ENCODE measurements around the gene DACT2.

Gene DACT2

GRCh38 chr6:168348186-168348585 lies 28.6 kb upstream of the DACT2 start:
- Histone ChIP-seq H3K27me3 (ENCODE audit: insufficient read depth, low read length) (0 out of 2 replicates have a peak, but pooled peaks cover 7% of the 10 kb centered on the region), H3K79me2 (ENCODE audit: control insufficient read depth, insufficient read depth, low read length, unreplicated experiment) (no peaks in the 10 kb centered on the region), H3K4me3 (ENCODE audit: low read depth, low read length) (no peak overlapping the region), H3K27ac (ENCODE audit: low read depth, low read length) (no peak overlapping the region), H3K36me3 (ENCODE audit: insufficient read depth, low read length) (no peaks in the 10 kb centered on the region), H3K4me1 (ENCODE audit: control insufficient read depth, insufficient read depth, low read length, unreplicated experiment) (no peaks in the 10 kb centered on the region), H2AFZ (ENCODE audit: low read length, unreplicated experiment) (no peak overlapping the region)

DNA sequence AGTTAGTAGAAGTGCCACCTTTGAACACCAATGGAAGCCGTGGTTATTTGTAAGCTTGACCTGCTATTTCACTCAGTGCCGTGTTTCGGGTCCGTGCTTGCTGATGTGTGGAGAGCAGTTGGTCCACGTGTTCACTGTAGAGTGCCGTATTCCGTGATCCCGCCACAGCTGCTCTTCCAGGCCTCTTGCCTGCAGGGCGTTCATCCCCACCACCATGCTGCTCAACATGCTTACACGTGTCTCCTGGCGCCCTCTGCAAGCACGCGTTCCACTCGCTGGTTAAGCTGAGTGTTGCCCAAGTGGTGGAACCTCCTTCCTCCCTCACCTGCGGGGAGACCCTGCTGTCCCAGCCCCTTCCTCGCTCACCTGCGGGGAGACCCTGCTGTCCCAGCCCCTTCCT lies 28.0 kb upstream of the DACT2 start:
- H3K79me2 ChIP-seq (ENCODE audit: control insufficient read depth, insufficient read depth, low read length, unreplicated experiment) = no peaks in the 10 kb centered on the region
- no peak overlapping the region for H3K27ac ChIP-seq (ENCODE audit: low read depth, low read length)
- H3K4me3 ChIP-seq (ENCODE audit: low read depth, low read length) = no peak overlapping the region
- H3K36me3 ChIP-seq (ENCODE audit: insufficient read depth, low read length) = no peaks in the 10 kb centered on the region
- 0 out of 2 replicates have a peak, but pooled peaks cover 7% of the 10 kb centered on the region for H3K27me3 ChIP-seq (ENCODE audit: insufficient read depth, low read length)
- no peak overlapping the region for H2AFZ ChIP-seq (ENCODE audit: low read length, unreplicated experiment)
- H3K4me1 ChIP-seq (ENCODE audit: control insufficient read depth, insufficient read depth, low read length, unreplicated experiment) = no peaks in the 10 kb centered on the region

- no peaks in the 10 kb centered on the region for H3K36me3 ChIP-seq (ENCODE audit: insufficient read depth, low read length)
Measured at GRCh38 chr6:168347053-168347452, 27.5 kb upstream of the DACT2 start.

DNA sequence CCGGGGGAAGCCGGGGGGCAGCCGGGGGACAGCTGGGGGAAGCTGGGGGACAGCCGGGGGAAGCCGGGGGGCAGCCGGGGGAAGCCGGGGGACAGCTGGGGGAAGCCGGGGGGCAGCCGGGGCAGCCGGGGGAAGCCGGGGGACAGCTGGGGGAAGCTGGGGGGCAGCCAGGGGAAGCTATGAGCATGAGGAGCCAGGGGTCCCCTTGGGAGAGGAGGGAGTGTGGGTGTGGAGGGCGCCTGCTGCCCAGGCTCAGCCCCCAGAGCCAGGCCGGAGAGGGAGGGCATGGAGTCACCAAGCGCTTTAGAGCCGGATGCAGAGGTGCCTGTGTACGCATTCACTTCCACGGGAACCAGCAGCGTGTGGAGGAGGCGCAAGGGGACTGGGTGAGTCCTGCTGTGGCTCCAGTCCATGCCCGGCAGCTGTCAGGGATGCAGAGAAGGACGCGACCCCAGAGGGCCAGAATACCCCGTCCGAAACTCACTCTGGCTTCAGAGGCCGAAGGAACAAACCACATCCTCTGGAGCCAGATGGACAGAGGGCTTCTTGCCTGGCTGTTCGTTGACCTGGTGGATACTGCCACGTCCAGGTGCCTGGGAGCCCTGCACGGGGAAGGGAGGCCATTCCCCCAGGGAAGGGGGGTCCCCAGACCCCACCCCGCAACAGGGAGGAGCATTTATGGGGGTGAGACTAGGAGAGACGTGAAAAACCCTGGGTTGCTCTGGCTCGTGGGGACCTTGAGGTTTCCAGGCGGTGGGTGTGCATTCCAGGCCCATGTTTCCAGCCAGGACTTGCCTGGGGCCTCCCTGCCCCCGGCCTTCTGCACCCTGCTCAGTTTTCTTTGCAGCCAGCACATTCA lies 26.5 kb upstream of the DACT2 start:
- H3K27me3 ChIP-seq (ENCODE audit: insufficient read depth, low read length) = 0 out of 2 replicates have a peak, but pooled peaks cover 5% of the 10 kb centered on the region
- no peaks in the 10 kb centered on the region for H3K4me1 ChIP-seq (ENCODE audit: control insufficient read depth, insufficient read depth, low read length, unreplicated experiment)
- no peaks in the 10 kb centered on the region for H3K79me2 ChIP-seq (ENCODE audit: control insufficient read depth, insufficient read depth, low read length, unreplicated experiment)
- no peaks in the 10 kb centered on the region for H3K36me3 ChIP-seq (ENCODE audit: insufficient read depth, low read length)
- no peak overlapping the region for H3K27ac ChIP-seq (ENCODE audit: low read depth, low read length)
- no peak overlapping the region for H3K4me3 ChIP-seq (ENCODE audit: low read depth, low read length)
- H2AFZ ChIP-seq (ENCODE audit: low read length, unreplicated experiment) = no peak overlapping the region

More at GRCh38 chr6:168347053-168347452, 27.5 kb upstream of the DACT2 start:
- no peaks in the 10 kb centered on the region for H3K4me1 ChIP-seq (ENCODE audit: control insufficient read depth, insufficient read depth, low read length, unreplicated experiment)
- no peak overlapping the region for H3K4me3 ChIP-seq (ENCODE audit: low read depth, low read length)
- H2AFZ ChIP-seq (ENCODE audit: low read length, unreplicated experiment) = no peak overlapping the region
- no peaks in the 10 kb centered on the region for H3K79me2 ChIP-seq (ENCODE audit: control insufficient read depth, insufficient read depth, low read length, unreplicated experiment)
- no peak overlapping the region for H3K27ac ChIP-seq (ENCODE audit: low read depth, low read length)
- 0 out of 2 replicates have a peak, but pooled peaks cover 7% of the 10 kb centered on the region for H3K27me3 ChIP-seq (ENCODE audit: insufficient read depth, low read length)

DNA sequence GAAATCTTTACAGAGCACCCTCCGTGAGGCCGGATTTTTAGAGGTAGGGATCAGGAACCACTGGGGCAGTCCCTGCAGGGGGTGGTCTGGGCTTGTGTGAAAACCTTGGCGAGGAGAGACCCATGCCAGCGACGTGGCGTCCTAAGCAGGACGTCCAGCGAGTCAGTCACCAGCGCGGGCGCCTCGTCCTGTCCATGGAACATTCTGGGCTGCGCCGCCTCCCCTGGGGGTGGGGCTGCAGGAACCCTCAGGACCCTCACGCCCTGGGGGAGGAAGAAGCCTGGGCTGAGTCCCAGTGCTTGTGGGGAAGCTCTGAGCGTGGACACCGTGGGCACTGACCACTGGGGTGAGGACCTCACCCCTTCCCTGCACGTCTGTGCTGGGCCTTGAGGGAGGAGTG lies 25.7 kb upstream of the DACT2 start:
- Histone ChIP-seq H2AFZ (ENCODE audit: low read length, unreplicated experiment) (no peak overlapping the region), H3K4me1 (ENCODE audit: control insufficient read depth, insufficient read depth, low read length, unreplicated experiment) (no peaks in the 10 kb centered on the region), H3K4me3 (ENCODE audit: low read depth, low read length) (no peak overlapping the region), H3K27me3 (ENCODE audit: insufficient read depth, low read length) (no peaks in the 10 kb centered on the region), H3K36me3 (ENCODE audit: insufficient read depth, low read length) (no peaks in the 10 kb centered on the region), H3K27ac (ENCODE audit: low read depth, low read length) (no peak overlapping the region), H3K79me2 (ENCODE audit: control insufficient read depth, insufficient read depth, low read length, unreplicated experiment) (no peaks in the 10 kb centered on the region)

DNA sequence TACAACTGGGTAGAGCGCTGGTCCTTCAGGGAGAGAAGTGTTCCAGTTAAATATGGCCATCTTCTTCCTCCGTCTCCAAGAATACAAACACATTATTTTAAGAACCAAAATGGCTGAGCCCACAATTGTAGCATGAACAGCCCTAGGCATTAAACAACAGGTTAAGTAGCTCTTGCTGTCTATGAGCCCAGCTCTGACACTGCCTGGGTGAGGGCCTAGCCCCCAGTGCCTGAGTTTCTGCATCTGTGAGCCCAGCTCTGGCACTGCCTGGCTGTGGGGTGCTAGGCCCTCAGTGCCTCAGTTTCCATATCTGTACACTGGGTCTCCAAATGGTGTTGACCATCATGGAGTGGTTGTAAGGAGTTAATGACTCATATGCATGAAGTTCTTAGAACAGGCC lies 24.8 kb upstream of the DACT2 start:
- no peak overlapping the region for H2AFZ ChIP-seq (ENCODE audit: low read length, unreplicated experiment)
- no peak overlapping the region for H3K4me3 ChIP-seq (ENCODE audit: low read depth, low read length)
- no peak overlapping the region for H3K27ac ChIP-seq (ENCODE audit: low read depth, low read length)
- H3K4me1 ChIP-seq (ENCODE audit: control insufficient read depth, insufficient read depth, low read length, unreplicated experiment) = no peaks in the 10 kb centered on the region
- no peaks in the 10 kb centered on the region for H3K79me2 ChIP-seq (ENCODE audit: control insufficient read depth, insufficient read depth, low read length, unreplicated experiment)
- H3K36me3 ChIP-seq (ENCODE audit: insufficient read depth, low read length) = no peaks in the 10 kb centered on the region
- H3K27me3 ChIP-seq (ENCODE audit: insufficient read depth, low read length) = no peaks in the 10 kb centered on the region

GRCh38 chr6:168343239-168344150 lies 23.9 kb upstream of the DACT2 start:
- Histone ChIP-seq H2AFZ (ENCODE audit: low read length, unreplicated experiment) (no peak overlapping the region), H3K27ac (ENCODE audit: low read depth, low read length) (no peak overlapping the region), H3K36me3 (ENCODE audit: insufficient read depth, low read length) (no peaks in the 10 kb centered on the region), H3K4me3 (ENCODE audit: low read depth, low read length) (no peak overlapping the region), H3K79me2 (ENCODE audit: control insufficient read depth, insufficient read depth, low read length, unreplicated experiment) (no peaks in the 10 kb centered on the region), H3K4me1 (ENCODE audit: control insufficient read depth, insufficient read depth, low read length, unreplicated experiment) (no peaks in the 10 kb centered on the region), H3K27me3 (ENCODE audit: insufficient read depth, low read length) (no peaks in the 10 kb centered on the region)

GRCh38 chr6:168342636-168343035 lies 23.1 kb upstream of the DACT2 start:
- no peaks in the 10 kb centered on the region for H3K79me2 ChIP-seq (ENCODE audit: control insufficient read depth, insufficient read depth, low read length, unreplicated experiment)
- no peak overlapping the region for H3K27ac ChIP-seq (ENCODE audit: low read depth, low read length)
- H2AFZ ChIP-seq (ENCODE audit: low read length, unreplicated experiment) = no peak overlapping the region
- no peak overlapping the region for H3K4me3 ChIP-seq (ENCODE audit: low read depth, low read length)
- no peaks in the 10 kb centered on the region for H3K36me3 ChIP-seq (ENCODE audit: insufficient read depth, low read length)
- no peaks in the 10 kb centered on the region for H3K4me1 ChIP-seq (ENCODE audit: control insufficient read depth, insufficient read depth, low read length, unreplicated experiment)
- no peaks in the 10 kb centered on the region for H3K27me3 ChIP-seq (ENCODE audit: insufficient read depth, low read length)

GRCh38 chr6:168341280-168341900 lies 21.8 kb upstream of the DACT2 start:
- Histone ChIP-seq H3K27me3 (ENCODE audit: insufficient read depth, low read length) (no peaks in the 10 kb centered on the region), H3K36me3 (ENCODE audit: insufficient read depth, low read length) (no peaks in the 10 kb centered on the region), H3K4me1 (ENCODE audit: control insufficient read depth, insufficient read depth, low read length, unreplicated experiment) (no peaks in the 10 kb centered on the region), H2AFZ (ENCODE audit: low read length, unreplicated experiment) (no peak overlapping the region), H3K4me3 (ENCODE audit: low read depth, low read length) (no peak overlapping the region), H3K79me2 (ENCODE audit: control insufficient read depth, insufficient read depth, low read length, unreplicated experiment) (no peaks in the 10 kb centered on the region), H3K27ac (ENCODE audit: low read depth, low read length) (no peak overlapping the region)

DNA sequence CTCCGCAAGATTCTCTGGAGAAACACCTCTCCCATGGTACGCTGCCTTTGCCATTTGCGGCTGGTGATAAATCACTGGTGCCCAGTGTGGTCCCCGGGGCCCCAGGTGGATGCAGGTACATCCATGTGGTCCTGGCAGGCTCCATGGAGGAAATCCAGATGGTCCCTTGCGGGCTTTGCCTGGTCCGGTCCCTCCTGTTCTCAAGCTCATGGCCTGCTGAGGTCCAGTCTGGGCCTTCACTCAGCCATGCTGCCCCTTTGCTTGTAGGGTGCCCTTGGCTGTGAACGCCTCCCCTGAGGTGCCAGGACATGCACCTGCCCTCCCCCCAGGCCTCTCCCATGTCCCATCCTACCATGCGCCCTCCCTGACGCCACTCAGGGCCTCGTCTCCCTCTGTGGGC lies 21.2 kb upstream of the DACT2 start:
- Histone ChIP-seq H3K27ac (ENCODE audit: low read depth, low read length) (no peak overlapping the region), H3K4me3 (ENCODE audit: low read depth, low read length) (no peak overlapping the region), H3K4me1 (ENCODE audit: control insufficient read depth, insufficient read depth, low read length, unreplicated experiment) (no peaks in the 10 kb centered on the region), H3K27me3 (ENCODE audit: insufficient read depth, low read length) (no peaks in the 10 kb centered on the region), H3K36me3 (ENCODE audit: insufficient read depth, low read length) (no peaks in the 10 kb centered on the region), H3K79me2 (ENCODE audit: control insufficient read depth, insufficient read depth, low read length, unreplicated experiment) (no peaks in the 10 kb centered on the region), H2AFZ (ENCODE audit: low read length, unreplicated experiment) (no peak overlapping the region)

All from ACC112 (cell line).